HepG2 (cell line): ENCODE results near the gene MRPL36. TPM values are rescaled to one million over a fixed set of nuclear protein-coding genes. Genes with fewer than 3 reads are reported as not detected.

Experiments
- ATAC-seq: fragments of 200-7000 bp; cut with Tn5 transposase; 3 replicates; pipeline ENCODE4 v1.9.1; 2020; ENCODE audit warnings: mild to moderate bottlenecking, moderate library complexity
- BruUV-seq: library from RNA; stranded (reverse); fragments of 400-500 nt; replicated peaks from 2 replicates; lab custom pipeline; 2021; lab: Mats Ljungman, UMichigan
- CTCF ChIA-PET: fragments of 300-600 bp; formaldehyde crosslinking; extraction: SDS; loops from one replicate; lab custom pipeline; 2021; ENCODE audit warnings: low total read pairs, inconsistent platforms, low intra/inter-chr PET ratio; lab: Yijun Ruan, JAX
- POLR2A ChIA-PET: fragments of 350-600 bp; sonication (Branson Sonifier 250); formaldehyde crosslinking; loops from one replicate; lab custom pipeline; 2020; ENCODE audit warnings: antibody characterized with exemption, inconsistent platforms; lab: Yijun Ruan, JAX
- DNase-seq: peaks from one replicate; pipeline ENCODE4 v3.0.0-alpha.2; 2015; ENCODE audit warnings: low spot score
- FAIRE-seq: peaks from 3 replicates; lab custom pipeline; 2011; peaks lifted over from hg19 to GRCh38; lab: Jason Lieb, UNC
- H2AFZ ChIP-seq: one replicate; pipeline ENCODE4 v1.6.1; 2011; ENCODE audit warnings: low read length, inconsistent platforms
- H3K27ac ChIP-seq: fragments of 300-600 bp; 3 replicates; pipeline ENCODE4 v1.8.0; 2011; ENCODE audit warnings: mixed run types, mild to moderate bottlenecking, mixed read lengths, low read length, inconsistent platforms; ENCODE audit not compliant: insufficient read depth; ENCODE audit errors: extremely low read length
- H3K27me3 ChIP-seq, 2 experiments: fragments of 200-600 bp in 1 of 2; 2 replicates in 1 of 2; 3 replicates in 1 of 2; pipeline versions ENCODE4 v1.6.0 to v1.8.0; 2011; ENCODE audit warnings: low read length in 2 of 2, mild to moderate bottlenecking in 2 of 2, moderate library complexity in 2 of 2, inconsistent platforms in 1 of 2; ENCODE audit not compliant: insufficient read depth in 2 of 2, control insufficient read depth in 1 of 2
- H3K36me3 ChIP-seq, 2 experiments: fragments of 200-600 bp in 1 of 2; replicated peaks in 1 of 2; 2 replicates in 1 of 2; 3 replicates in 1 of 2; pipeline versions ENCODE4 v1.5.1 to v1.8.0; 2011; ENCODE audit warnings: low read length in 2 of 2, inconsistent platforms in 1 of 2; ENCODE audit not compliant: insufficient read depth in 2 of 2, control insufficient read depth in 1 of 2
- H3K4me1 ChIP-seq: 2 replicates; pipeline ENCODE4 v1.5.1; 2012; ENCODE audit warnings: low read length, inconsistent platforms; ENCODE audit not compliant: insufficient read depth
- H3K4me2 ChIP-seq: 2 replicates; pipeline ENCODE4 v1.6.0; 2011; ENCODE audit warnings: low read depth, low read length, inconsistent platforms
- H3K4me3 ChIP-seq, 3 experiments: fragments of 200-600 bp in 1 of 3; sonication (generic), shearing (Covaris generic) in 1 of 3; replicated peaks in 1 of 3; 2 replicates each; pipeline ENCODE4 v1.5.1; 2011 to 2016; ENCODE audit warnings: low read length in 3 of 3, inconsistent platforms in 2 of 3, low read depth in 2 of 3, mild to moderate bottlenecking in 2 of 3, control low read depth in 1 of 3, mixed read lengths in 1 of 3; ENCODE audit not compliant: insufficient read depth in 1 of 3
- H3K79me2 ChIP-seq: one replicate; pipeline ENCODE4 v1.6.1; 2011; ENCODE audit warnings: low read length, inconsistent platforms; ENCODE audit not compliant: insufficient read depth
- H3K9ac ChIP-seq: 2 replicates; pipeline ENCODE4 v1.6.0; 2011; ENCODE audit warnings: mild to moderate bottlenecking, low read depth, low read length, inconsistent platforms; ENCODE audit not compliant: insufficient read depth
- H3K9me3 ChIP-seq: 2 replicates; pipeline ENCODE4 v1.5.1; 2012; ENCODE audit warnings: mild to moderate bottlenecking, low read length
- H4K20me1 ChIP-seq: 2 replicates; pipeline ENCODE4 v1.6.0; 2011; ENCODE audit warnings: inconsistent platforms, mild to moderate bottlenecking, low read length, moderate library complexity; ENCODE audit not compliant: insufficient read depth
- ELF3 ChIP-seq: IDR thresholded peaks from 2 replicates; pipeline ENCODE4 v1.6.1; 2016; ENCODE audit warnings: missing genetic modification reagents, missing compliant biosample characterization
- ZNF510 ChIP-seq: sonication (generic); formaldehyde crosslinking; IDR thresholded peaks from 2 replicates; pipeline ENCODE4 v1.4.0; 2020; ENCODE audit warnings: low read depth, mild to moderate bottlenecking, missing genetic modification reagents
- ZNF546 ChIP-seq: sonication (generic); formaldehyde crosslinking; conservative IDR thresholded peaks from 2 replicates; pipeline ENCODE4 v1.8.1; 2023; ENCODE audit warnings: mild to moderate bottlenecking, missing genetic modification reagents
- WGBS: methylation state at CpG from one replicate; pipeline ENCODE4 v1.1.6; 2017; ENCODE audit warnings: low lambda C conversion rate; 5-methylcytosine and 5-hydroxymethylcytosine counted together
- in situ Hi-C: cut with HindIII; loops from 2 replicates; pipeline ENCODE4 v1.10.0; 2017; ENCODE audit warnings: low pct_unique_long_range_greater_than_20kb; ENCODE audit not compliant: extremely low pct_ligation_motif_present
- intact Hi-C: fragments of 100-400 bp; cut with micrococcal nuclease; formaldehyde crosslinking; loops from one replicate; pipeline ENCODE4 v1.10.0; 2022; ENCODE audit not compliant: unreplicated experiment
- polyA plus RNA-seq, 8 experiments: library from polyadenylated mRNA; depleted of rRNA in 3 of 8; stranded (reverse) in 7 of 8; unstranded in 1 of 8; fragments of >200 nt; fragmentation: Illumina TruSeq in 4 of 8; extraction: Trizol in 4 of 8; gene quantifications; 2 replicates each; pipeline versions ENCODE4 v1.2.1 to v1.2.3, GENCODE V29; 2011 to 2016; ENCODE audit warnings: low read depth in 4 of 8, missing spikeins in 1 of 8, mixed read lengths in 1 of 8; ENCODE audit not compliant: insufficient read depth in 1 of 8
- total RNA-seq, 5 experiments: library from RNA; depleted of rRNA; stranded (reverse); fragments of >200 nt; fragmentation: Illumina TruSeq; extraction: Trizol; gene quantifications; 2 replicates each; pipeline ENCODE4 v1.2.3, GENCODE V29; 2016; ENCODE audit warnings: low read depth in 1 of 5
- TF ChIP-seq, protein P1 (sequence below): sonication (generic); formaldehyde crosslinking; IDR thresholded peaks from 2 replicates; pipeline ENCODE4 v1.8.0; 2022; ENCODE audit warnings: missing genetic modification reagents, mild to moderate bottlenecking, moderate library complexity, borderline replicate concordance
- TF ChIP-seq, protein P2 (sequence below): sonication (generic); formaldehyde crosslinking; IDR thresholded peaks from 2 replicates; pipeline ENCODE4 v1.4.0; 2020; ENCODE audit warnings: missing genetic modification reagents, borderline replicate concordance
- TF ChIP-seq, protein P3 (sequence below): sonication (generic); formaldehyde crosslinking; IDR thresholded peaks from 2 replicates; pipeline ENCODE4; 2020; ENCODE audit warnings: missing genetic modification reagents, mild to moderate bottlenecking, borderline replicate concordance
- TF ChIP-seq, protein P4 (sequence below): sonication (generic); formaldehyde crosslinking; IDR thresholded peaks from 2 replicates; pipeline ENCODE4 v1.5.1; 2020; ENCODE audit warnings: mild to moderate bottlenecking, missing genetic modification reagents
- TF ChIP-seq, protein P5 (sequence below): IDR thresholded peaks from 2 replicates; pipeline ENCODE4 v1.6.1; 2016; ENCODE audit warnings: low read depth, borderline replicate concordance
- TF ChIP-seq, protein P6 (sequence below): sonication (generic); formaldehyde crosslinking; IDR thresholded peaks from 2 replicates; pipeline ENCODE4 v1.4.0; 2020; ENCODE audit warnings: mild to moderate bottlenecking, missing genetic modification reagents

Gene MRPL36
- total and polyA plus RNA-seq, 2 of the 13 experiments (the other 11 are each of a cell fraction or from before 2014, with no cell fraction given) = 71.3 to 113 TPM

DNA sequence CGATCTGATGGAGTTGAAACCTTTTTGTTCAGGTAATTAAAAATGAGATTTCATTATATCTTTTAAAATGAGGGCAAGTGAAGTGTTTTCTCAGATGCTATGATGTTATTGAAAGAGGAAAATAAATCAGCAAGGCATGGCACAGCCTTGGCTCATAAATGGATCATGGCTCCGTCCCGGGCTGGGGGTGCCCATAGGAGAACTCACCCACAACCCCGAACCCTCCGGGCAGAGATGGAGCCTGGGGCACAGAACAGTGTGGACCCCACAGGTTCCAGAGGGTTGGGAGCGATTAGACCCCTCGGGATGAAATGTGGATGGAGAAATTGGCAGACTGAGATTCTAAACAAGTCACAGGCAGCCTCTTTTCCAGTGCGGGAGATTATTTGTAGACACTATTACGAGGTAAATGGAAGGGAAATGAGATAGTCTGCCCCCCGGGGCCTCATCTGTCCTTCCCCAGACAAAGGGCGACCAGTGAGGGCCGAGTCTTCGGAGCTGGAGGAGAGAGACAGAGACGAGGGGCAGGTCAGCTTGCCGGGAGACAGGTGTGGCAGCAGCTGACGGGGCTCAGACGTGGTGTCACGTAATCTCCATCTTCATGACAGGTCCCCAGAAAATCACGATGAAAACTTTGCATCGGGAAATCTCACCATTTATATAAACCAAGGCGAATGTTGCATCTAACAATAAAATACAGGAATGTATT, 35.2 kb upstream of the MRPL36 start:
- ATAC-seq (no peak), DNase-seq (no peak), FAIRE-seq (no peak)
- no TSS peak for BruUV-seq
- ChIA-PET CTCF (no interaction called here), POLR2A (no interaction called here)
- H2AFZ ChIP-seq = no peak overlapping the region
- H3K9me3 ChIP-seq = no peaks in the 10 kb centered on the region
- no peak overlapping the region for H3K27ac ChIP-seq
- intact Hi-C loops = no loop called here
- peaks cover 19% of the 10 kb centered on the region for H3K4me1 ChIP-seq
- no peak overlapping the region for H3K4me2 ChIP-seq
- no peaks in the 10 kb centered on the region for H4K20me1 ChIP-seq
- no peaks in the 10 kb centered on the region for H3K79me2 ChIP-seq
- no peak overlapping the region for H3K9ac ChIP-seq
- peaks cover 4 to 59% of the 10 kb centered on the region in 2 experiments; a peak in 4 of 5 replicates for H3K27me3 ChIP-seq
- no peaks in the 10 kb centered on the region for H3K36me3 ChIP-seq
- H3K4me3 ChIP-seq = no peak overlapping the region
- in situ Hi-C loops = no loop called here
- 15% methylated on average over 21 of the region's 21 CpGs for WGBS
- no peak for TF ChIP-seq ZNF510 (CRISPR knock-in tag)
- TF ChIP-seq, protein P1, sequence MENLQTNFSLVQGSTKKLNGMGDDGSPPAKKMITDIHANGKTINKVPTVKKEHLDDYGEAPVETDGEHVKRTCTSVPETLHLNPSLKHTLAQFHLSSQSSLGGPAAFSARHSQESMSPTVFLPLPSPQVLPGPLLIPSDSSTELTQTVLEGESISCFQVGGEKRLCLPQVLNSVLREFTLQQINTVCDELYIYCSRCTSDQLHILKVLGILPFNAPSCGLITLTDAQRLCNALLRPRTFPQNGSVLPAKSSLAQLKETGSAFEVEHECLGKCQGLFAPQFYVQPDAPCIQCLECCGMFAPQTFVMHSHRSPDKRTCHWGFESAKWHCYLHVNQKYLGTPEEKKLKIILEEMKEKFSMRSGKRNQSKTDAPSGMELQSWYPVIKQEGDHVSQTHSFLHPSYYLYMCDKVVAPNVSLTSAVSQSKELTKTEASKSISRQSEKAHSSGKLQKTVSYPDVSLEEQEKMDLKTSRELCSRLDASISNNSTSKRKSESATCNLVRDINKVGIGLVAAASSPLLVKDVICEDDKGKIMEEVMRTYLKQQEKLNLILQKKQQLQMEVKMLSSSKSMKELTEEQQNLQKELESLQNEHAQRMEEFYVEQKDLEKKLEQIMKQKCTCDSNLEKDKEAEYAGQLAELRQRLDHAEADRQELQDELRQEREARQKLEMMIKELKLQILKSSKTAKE = no peak
- TF ChIP-seq, protein P2, sequence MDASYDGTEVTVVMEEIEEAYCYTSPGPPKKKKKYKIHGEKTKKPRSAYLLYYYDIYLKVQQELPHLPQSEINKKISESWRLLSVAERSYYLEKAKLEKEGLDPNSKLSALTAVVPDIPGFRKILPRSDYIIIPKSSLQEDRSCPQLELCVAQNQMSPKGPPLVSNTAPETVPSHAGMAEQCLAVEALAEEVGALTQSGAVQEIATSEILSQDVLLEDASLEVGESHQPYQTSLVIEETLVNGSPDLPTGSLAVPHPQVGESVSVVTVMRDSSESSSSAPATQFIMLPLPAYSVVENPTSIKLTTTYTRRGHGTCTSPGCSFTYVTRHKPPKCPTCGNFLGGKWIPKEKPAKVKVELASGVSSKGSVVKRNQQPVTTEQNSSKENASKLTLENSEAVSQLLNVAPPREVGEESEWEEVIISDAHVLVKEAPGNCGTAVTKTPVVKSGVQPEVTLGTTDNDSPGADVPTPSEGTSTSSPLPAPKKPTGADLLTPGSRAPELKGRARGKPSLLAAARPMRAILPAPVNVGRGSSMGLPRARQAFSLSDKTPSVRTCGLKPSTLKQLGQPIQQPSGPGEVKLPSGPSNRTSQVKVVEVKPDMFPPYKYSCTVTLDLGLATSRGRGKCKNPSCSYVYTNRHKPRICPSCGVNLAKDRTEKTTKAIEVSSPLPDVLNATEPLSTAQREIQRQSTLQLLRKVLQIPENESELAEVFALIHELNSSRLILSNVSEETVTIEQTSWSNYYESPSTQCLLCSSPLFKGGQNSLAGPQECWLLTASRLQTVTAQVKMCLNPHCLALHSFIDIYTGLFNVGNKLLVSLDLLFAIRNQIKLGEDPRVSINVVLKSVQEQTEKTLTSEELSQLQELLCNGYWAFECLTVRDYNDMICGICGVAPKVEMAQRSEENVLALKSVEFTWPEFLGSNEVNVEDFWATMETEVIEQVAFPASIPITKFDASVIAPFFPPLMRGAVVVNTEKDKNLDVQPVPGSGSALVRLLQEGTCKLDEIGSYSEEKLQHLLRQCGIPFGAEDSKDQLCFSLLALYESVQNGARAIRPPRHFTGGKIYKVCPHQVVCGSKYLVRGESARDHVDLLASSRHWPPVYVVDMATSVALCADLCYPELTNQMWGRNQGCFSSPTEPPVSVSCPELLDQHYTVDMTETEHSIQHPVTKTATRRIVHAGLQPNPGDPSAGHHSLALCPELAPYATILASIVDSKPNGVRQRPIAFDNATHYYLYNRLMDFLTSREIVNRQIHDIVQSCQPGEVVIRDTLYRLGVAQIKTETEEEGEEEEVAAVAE (CRISPR knock-in tag) = no peak
- TF ChIP-seq, protein P3, sequence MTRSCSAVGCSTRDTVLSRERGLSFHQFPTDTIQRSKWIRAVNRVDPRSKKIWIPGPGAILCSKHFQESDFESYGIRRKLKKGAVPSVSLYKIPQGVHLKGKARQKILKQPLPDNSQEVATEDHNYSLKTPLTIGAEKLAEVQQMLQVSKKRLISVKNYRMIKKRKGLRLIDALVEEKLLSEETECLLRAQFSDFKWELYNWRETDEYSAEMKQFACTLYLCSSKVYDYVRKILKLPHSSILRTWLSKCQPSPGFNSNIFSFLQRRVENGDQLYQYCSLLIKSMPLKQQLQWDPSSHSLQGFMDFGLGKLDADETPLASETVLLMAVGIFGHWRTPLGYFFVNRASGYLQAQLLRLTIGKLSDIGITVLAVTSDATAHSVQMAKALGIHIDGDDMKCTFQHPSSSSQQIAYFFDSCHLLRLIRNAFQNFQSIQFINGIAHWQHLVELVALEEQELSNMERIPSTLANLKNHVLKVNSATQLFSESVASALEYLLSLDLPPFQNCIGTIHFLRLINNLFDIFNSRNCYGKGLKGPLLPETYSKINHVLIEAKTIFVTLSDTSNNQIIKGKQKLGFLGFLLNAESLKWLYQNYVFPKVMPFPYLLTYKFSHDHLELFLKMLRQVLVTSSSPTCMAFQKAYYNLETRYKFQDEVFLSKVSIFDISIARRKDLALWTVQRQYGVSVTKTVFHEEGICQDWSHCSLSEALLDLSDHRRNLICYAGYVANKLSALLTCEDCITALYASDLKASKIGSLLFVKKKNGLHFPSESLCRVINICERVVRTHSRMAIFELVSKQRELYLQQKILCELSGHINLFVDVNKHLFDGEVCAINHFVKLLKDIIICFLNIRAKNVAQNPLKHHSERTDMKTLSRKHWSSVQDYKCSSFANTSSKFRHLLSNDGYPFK (CRISPR knock-in tag) = no peak
- TF ChIP-seq, protein P4, sequence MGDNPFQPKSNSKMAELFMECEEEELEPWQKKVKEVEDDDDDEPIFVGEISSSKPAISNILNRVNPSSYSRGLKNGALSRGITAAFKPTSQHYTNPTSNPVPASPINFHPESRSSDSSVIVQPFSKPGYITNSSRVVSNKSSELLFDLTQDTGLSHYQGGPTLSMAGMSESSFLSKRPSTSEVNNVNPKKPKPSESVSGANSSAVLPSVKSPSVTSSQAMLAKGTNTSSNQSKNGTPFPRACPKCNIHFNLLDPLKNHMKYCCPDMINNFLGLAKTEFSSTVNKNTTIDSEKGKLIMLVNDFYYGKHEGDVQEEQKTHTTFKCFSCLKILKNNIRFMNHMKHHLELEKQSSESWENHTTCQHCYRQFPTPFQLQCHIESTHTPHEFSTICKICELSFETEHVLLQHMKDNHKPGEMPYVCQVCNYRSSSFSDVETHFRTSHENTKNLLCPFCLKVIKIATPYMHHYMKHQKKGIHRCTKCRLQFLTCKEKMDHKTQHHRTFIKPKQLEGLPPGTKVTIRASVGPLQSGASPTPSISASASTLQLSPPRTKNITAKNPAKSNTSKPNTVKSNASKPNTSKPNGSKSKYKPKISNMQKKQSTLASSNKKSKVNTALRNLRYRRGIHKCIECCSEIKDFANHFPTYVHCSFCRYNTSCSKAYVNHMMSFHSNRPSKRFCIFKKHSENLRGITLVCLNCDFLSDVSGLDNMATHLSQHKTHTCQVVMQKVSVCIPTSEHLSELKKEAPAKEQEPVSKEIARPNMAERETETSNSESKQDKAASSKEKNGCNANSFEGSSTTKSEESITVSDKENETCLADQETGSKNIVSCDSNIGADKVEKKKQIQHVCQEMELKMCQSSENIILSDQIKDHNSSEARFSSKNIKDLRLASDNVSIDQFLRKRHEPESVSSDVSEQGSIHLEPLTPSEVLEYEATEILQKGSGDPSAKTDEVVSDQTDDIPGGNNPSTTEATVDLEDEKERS = no peak
- TF ChIP-seq, protein P5, sequence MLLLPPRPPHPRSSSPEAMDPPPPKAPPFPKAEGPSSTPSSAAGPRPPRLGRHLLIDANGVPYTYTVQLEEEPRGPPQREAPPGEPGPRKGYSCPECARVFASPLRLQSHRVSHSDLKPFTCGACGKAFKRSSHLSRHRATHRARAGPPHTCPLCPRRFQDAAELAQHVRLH = no peak
- TF ChIP-seq ELF3 (CRISPR knock-in tag) = no peak
- TF ChIP-seq, protein P6, sequence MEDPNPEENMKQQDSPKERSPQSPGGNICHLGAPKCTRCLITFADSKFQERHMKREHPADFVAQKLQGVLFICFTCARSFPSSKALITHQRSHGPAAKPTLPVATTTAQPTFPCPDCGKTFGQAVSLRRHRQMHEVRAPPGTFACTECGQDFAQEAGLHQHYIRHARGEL (CRISPR knock-in tag) = no peak
- TF ChIP-seq ZNF546 = no peak
